Activated T-cell treated with anti-CD3 and anti-CD28 coated beads, Interleukin-2, amount 50 U/mL, for 1 hour (primary cell): Measurements from ENCODE around the gene GFOD1.
"Not testable (repeated sequence)": the region's sequence is repeated elsewhere in the genome, so short reads cannot be mapped to it uniquely, and the experiment has no call there.

Experiments used
- DNase-seq: peaks from one replicate; pipeline ENCODE4 v3.0.0-alpha.2; 2020

Gene GFOD1

GRCh38 chr6:13398421-13398994, 88.9 kb downstream of the GFOD1 start:
- no peak for DNase-seq

- DNase-seq, result no peak
Measured at GRCh38 chr6:13398069-13398381, 89.4 kb downstream of the GFOD1 start.

GRCh38 chr6:13397359-13398068, 89.9 kb downstream of the GFOD1 start:
- DNase-seq, result no peak

- no peak for DNase-seq
Measured at GRCh38 chr6:13396241-13396792, 91.1 kb downstream of the GFOD1 start.

- DNase-seq, result no peak
Measured at GRCh38 chr6:13395272-13396237, 91.8 kb downstream of the GFOD1 start.

GRCh38 chr6:13392462-13392861, 94.9 kb downstream of the GFOD1 start:
- DNase-seq, result no peak

- no peak for DNase-seq
Measured at GRCh38 chr6:13391537-13391936, 95.9 kb downstream of the GFOD1 start.

GRCh38 chr6:13390658-13391057, 96.7 kb downstream of the GFOD1 start:
- DNase-seq, result no peak

GRCh38 chr6:13389237-13389636, 98.2 kb downstream of the GFOD1 start:
- DNase-seq, result not testable (repeated sequence)

- not testable (repeated sequence) for DNase-seq
Measured at GRCh38 chr6:13388769-13389168, 98.6 kb downstream of the GFOD1 start.

GRCh38 chr6:13384966-13385365, 102.4 kb downstream of the GFOD1 start:
- no peak for DNase-seq

- DNase-seq, result no peak
Measured at GRCh38 chr6:13384506-13384905, 102.9 kb downstream of the GFOD1 start.

GRCh38 chr6:13383328-13384163, 103.9 kb downstream of the GFOD1 start:
- DNase-seq, result no peak

- no peak for DNase-seq
Measured at GRCh38 chr6:13380761-13381160, 106.6 kb downstream of the GFOD1 start.

- DNase-seq, result no peak
Measured at GRCh38 chr6:13378669-13379590, 108.5 kb downstream of the GFOD1 start.

GRCh38 chr6:13377054-13377758, 110.2 kb downstream of the GFOD1 start:
- no peak for DNase-seq

GRCh38 chr6:13375360-13375878, 112.0 kb downstream of the GFOD1 start:
- DNase-seq, result no peak

- no peak for DNase-seq
Measured at GRCh38 chr6:13373919-13374318, 113.5 kb downstream of the GFOD1 start.

GRCh38 chr6:13373488-13373886, 113.9 kb downstream of the GFOD1 start:
- DNase-seq, result no peak

GRCh38 chr6:13372688-13373487, 114.5 kb downstream of the GFOD1 start:
- DNase-seq, result no peak
